ENCODE results near the gene EIF4A2. TPM values are rescaled to one million over a fixed set of nuclear protein-coding genes. Genes with fewer than 3 reads are reported as not detected.
"Not testable (repeated sequence)": the region's sequence is repeated elsewhere in the genome, so short reads cannot be mapped to it uniquely, and the experiment has no call there.

EIF4A2 gene
- total RNA-seq, 1 donor from 2014 or later = 366 TPM

DNA sequence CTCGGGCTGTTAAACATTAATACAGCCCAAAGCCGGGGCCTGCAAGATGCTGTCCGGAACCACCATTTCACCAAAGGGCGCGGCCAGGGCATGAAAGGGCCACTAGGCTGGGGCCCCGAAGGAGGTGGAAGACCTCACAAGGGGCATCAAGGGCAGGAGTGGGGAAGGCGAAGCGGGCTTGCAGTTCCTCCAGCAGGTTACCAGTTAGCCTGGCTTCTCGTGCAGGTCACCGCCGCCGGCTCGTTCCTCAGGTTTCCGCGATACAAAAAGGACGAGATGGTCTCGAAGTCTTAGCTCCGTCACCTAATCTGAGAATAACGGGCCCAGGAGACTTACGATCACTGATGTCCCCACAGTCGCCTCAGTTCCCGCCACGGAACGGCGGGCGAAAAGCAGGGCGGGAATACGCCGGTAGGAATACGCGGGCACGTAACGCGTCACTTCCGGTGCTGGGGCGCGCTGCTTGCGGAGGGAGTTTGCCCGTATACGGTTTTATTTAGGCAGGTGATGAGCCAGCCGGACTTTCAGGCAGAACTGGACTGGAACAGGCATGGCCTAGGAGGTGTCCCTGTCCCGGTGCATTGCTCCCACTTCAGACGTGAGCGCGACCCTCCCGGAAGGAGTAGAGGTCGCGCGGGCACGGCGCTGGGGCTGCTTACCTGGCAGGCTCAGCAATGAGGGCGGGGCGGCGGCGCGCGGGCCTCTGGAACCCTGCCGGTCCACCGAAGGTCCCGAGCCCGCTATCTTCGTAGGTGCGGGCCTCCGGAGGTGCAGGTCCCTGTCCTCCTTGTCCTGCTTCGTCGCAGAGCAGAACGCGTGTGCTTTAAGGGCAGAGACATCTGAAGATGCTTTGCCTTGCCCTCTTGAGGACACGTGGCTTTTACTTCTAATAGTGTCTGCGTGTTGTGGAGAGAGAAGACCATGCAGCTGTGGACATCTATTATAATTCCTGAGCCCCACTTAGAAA is 23.0 kb downstream of the EIF4A2 start, which contains the start of gene RFC4:
Gene RFC4 (minus strand): TSS at position 394 of the 967 bp plus-strand sequence. CDS start 1,769 bp downstream, outside the sequence.
- DNase-seq (ENCODE audit: low read depth) = no peak
- TF ChIP-seq CTCF (conservative IDR thresholded peaks at IDR 0.05; ENCODE audit: low read depth, low read length) = no peak
- peak within 1 kb of the TSS; percentile 96 for H3K4me3 ChIP-seq (ENCODE audit: low read depth, low read length)

GRCh38 chr3:186807231-186807630 is 23.9 kb downstream of the EIF4A2 start:
- H3K4me3 ChIP-seq (ENCODE audit: low read depth, low read length) = peak overlapping the region; percentile 96
- DNase-seq (ENCODE audit: low read depth) = no peak
- TF ChIP-seq CTCF (conservative IDR thresholded peaks at IDR 0.05; ENCODE audit: low read depth, low read length) = no peak

- no peak for TF ChIP-seq CTCF (conservative IDR thresholded peaks at IDR 0.05; ENCODE audit: low read depth, low read length)
- H3K4me3 ChIP-seq (ENCODE audit: low read depth, low read length) = no peak overlapping the region
- DNase-seq (ENCODE audit: low read depth) = no peak
Observed at GRCh38 chr3:186810336-186810996, 27.1 kb downstream of the EIF4A2 start.

DNA sequence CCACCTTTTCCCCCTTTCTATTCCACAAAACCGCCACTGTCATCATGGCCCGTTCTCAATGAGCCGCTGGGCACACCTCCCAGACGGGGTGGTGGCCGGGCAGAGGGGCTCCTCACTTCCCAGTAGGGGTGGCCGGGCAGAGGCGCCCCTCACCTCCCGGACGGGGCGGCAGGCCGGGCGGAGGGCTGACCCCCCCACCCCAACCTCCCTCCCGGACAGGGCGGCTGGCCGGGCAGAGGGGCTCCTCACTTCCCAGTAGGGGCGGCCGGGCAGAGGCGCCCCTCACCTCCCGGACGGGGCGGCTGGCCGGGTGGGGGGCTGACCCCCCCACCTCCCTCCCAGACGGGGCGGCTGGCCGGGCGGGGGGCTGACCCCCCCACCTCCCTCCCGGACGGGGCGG is 27.9 kb downstream of the EIF4A2 start:
- not testable (repeated sequence) for H3K4me3 ChIP-seq (ENCODE audit: low read depth, low read length); DNase-seq (ENCODE audit: low read depth)

- H3K4me3 ChIP-seq (ENCODE audit: low read depth, low read length) = no peak overlapping the region
- no peak for DNase-seq (ENCODE audit: low read depth)
- no peak for TF ChIP-seq CTCF (conservative IDR thresholded peaks at IDR 0.05; ENCODE audit: low read depth, low read length)
Observed at GRCh38 chr3:186814100-186814499, 30.7 kb downstream of the EIF4A2 start.

- TF ChIP-seq CTCF (conservative IDR thresholded peaks at IDR 0.05; ENCODE audit: low read depth, low read length) = no peak
- no peak for DNase-seq (ENCODE audit: low read depth)
- no peak overlapping the region for H3K4me3 ChIP-seq (ENCODE audit: low read depth, low read length)
Observed at GRCh38 chr3:186815435-186815834, 32.1 kb downstream of the EIF4A2 start.

DNA sequence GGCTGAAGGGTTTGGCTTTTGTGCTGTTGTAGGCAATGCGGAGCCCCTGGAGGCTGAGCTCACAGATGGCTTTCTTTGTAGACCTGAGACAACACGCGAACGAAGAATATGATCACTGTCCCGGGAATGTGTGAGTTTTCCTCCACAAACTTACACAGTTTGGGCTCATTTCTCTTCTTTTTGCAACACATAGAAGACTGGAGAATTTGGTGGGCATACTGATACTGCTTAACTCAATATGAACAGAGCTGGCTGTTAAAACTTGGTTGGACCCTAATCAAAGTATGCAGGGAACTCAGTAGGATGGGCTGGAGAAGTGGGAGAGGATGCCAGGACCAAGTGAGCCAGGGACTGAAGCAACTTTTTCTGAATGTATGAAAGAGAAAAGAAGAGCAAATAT is 35.1 kb downstream of the EIF4A2 start:
- no peak overlapping the region for H3K4me3 ChIP-seq (ENCODE audit: low read depth, low read length)
- DNase-seq (ENCODE audit: low read depth) = no peak
- no peak for TF ChIP-seq CTCF (conservative IDR thresholded peaks at IDR 0.05; ENCODE audit: low read depth, low read length)
